GM23338 (cell line): ENCODE results near the gene FBXL17. TPM values are rescaled to one million over a fixed set of nuclear protein-coding genes. Genes with fewer than 3 reads are reported as not detected.

Experiments used
- ATAC-seq: fragments of 200-7000 bp; cut with Tn5 transposase; 3 replicates; pipeline ENCODE4 v1.9.1; 2020
- DNase-seq: peaks from one replicate; pipeline ENCODE4 v3.0.0-alpha.2; 2015; ENCODE audit warnings: low spot score
- H2AFZ ChIP-seq: fragments of 200-600 bp; sonication (generic); 2 replicates; pipeline ENCODE4 v1.8.0; 2016; ENCODE audit warnings: antibody characterized with exemption, mild to moderate bottlenecking, moderate library complexity
- H3F3A ChIP-seq: fragments of 200-600 bp; sonication (generic); replicated peaks from 2 replicates; pipeline ENCODE4 v1.8.0; 2017; ENCODE audit warnings: antibody characterized with exemption, mixed run types, low read depth
- H3K27ac ChIP-seq: fragments of 200-600 bp; sonication (generic); 2 replicates; pipeline ENCODE4 v1.6.1; 2016; ENCODE audit warnings: low read depth
- H3K27me3 ChIP-seq: fragments of 200-600 bp; sonication (generic); 2 replicates; pipeline ENCODE4 v1.8.0; 2016; ENCODE audit warnings: mild to moderate bottlenecking, mixed run types, moderate library complexity; ENCODE audit not compliant: insufficient read depth
- H3K36me3 ChIP-seq: fragments of 200-600 bp; sonication (generic); 2 replicates; pipeline ENCODE4 v1.8.0; 2016; ENCODE audit warnings: mild to moderate bottlenecking; ENCODE audit not compliant: insufficient read depth
- H3K4me1 ChIP-seq: fragments of 200-600 bp; sonication (generic); 2 replicates; pipeline ENCODE4 v1.8.0; 2016; ENCODE audit warnings: mild to moderate bottlenecking, moderate library complexity; ENCODE audit not compliant: insufficient read depth
- H3K4me2 ChIP-seq: fragments of 200-600 bp; sonication (generic); 2 replicates; pipeline ENCODE4 v1.7.1; 2017; ENCODE audit warnings: mixed run types
- H3K4me3 ChIP-seq: fragments of 200-600 bp; sonication (generic); 2 replicates; pipeline ENCODE4 v1.6.1; 2016; ENCODE audit warnings: mixed run types
- H3K79me2 ChIP-seq: fragments of 200-600 bp; sonication (generic); replicated peaks from 2 replicates; pipeline ENCODE4 v1.8.0; 2017; ENCODE audit warnings: mild to moderate bottlenecking; ENCODE audit not compliant: insufficient read depth
- H3K9me2 ChIP-seq: fragments of 200-600 bp; sonication (generic); 2 replicates; pipeline ENCODE4 v1.8.0; 2017; ENCODE audit not compliant: insufficient read depth
- H4K20me1 ChIP-seq: fragments of 200-600 bp; sonication (generic); replicated peaks from 2 replicates; pipeline ENCODE4 v1.8.0; 2017; ENCODE audit warnings: mild to moderate bottlenecking; ENCODE audit not compliant: insufficient read depth
- H3K27ac Mint-ChIP-seq: 2 replicates; pipeline ENCODE4 v1.8.0; 2020; ENCODE audit warnings: inconsistent platforms, mild to moderate bottlenecking, moderate library complexity, mixed read lengths
- H3K27me3 Mint-ChIP-seq: 3 replicates; pipeline ENCODE4 v1.8.0; 2022; ENCODE audit warnings: low read depth, mild to moderate bottlenecking, moderate library complexity, mixed read lengths, inconsistent platforms; ENCODE audit not compliant: insufficient read depth, poor library complexity
- H3K36me3 Mint-ChIP-seq: 3 replicates; pipeline ENCODE4 v1.8.0; 2021; ENCODE audit warnings: low read depth, mild to moderate bottlenecking, inconsistent platforms, moderate library complexity, mixed read lengths
- H3K4me1 Mint-ChIP-seq: 3 replicates; pipeline ENCODE4 v1.8.0; 2020; ENCODE audit warnings: mild to moderate bottlenecking, inconsistent platforms, mixed read lengths
- H3K4me3 Mint-ChIP-seq: 3 replicates; pipeline ENCODE4 v1.8.0; 2021; ENCODE audit warnings: moderate library complexity, mild to moderate bottlenecking, inconsistent platforms, mixed read lengths
- H3K9me3 Mint-ChIP-seq: 3 replicates; pipeline ENCODE4 v1.8.0; 2020; ENCODE audit warnings: moderate library complexity, mild to moderate bottlenecking, inconsistent platforms, mixed read lengths
- ETS1 ChIP-seq: IDR thresholded peaks from 2 replicates; pipeline ENCODE4 v1.6.1; 2016; ENCODE audit warnings: antibody characterized with exemption
- EZH2 ChIP-seq: fragments of 200-600 bp; sonication (generic); IDR thresholded peaks from one replicate; pipeline ENCODE4 v1.8.0; 2017; ENCODE audit warnings: antibody characterized with exemption, mild to moderate bottlenecking, low read depth; ENCODE audit not compliant: unreplicated experiment
- EZH2phosphoT487 ChIP-seq: fragments of 200-600 bp; sonication (generic); IDR thresholded peaks from one replicate; pipeline ENCODE4 v1.8.1; 2018; ENCODE audit warnings: antibody characterized with exemption; ENCODE audit not compliant: unreplicated experiment
- NANOG ChIP-seq: IDR thresholded peaks from 2 replicates; pipeline ENCODE4 v1.6.1; 2016; ENCODE audit warnings: antibody characterized with exemption, borderline replicate concordance
- POLR2AphosphoS5 ChIP-seq: IDR thresholded peaks from 2 replicates; pipeline ENCODE4 v1.6.1; 2016; ENCODE audit warnings: antibody characterized with exemption, low read depth
- REST ChIP-seq: IDR thresholded peaks from one replicate; pipeline ENCODE4 v1.6.1; 2018; ENCODE audit warnings: antibody characterized with exemption; ENCODE audit not compliant: unreplicated experiment
- STAT1 ChIP-seq: IDR thresholded peaks from one replicate; pipeline ENCODE4 v1.6.1; 2016; ENCODE audit warnings: antibody characterized with exemption; ENCODE audit not compliant: unreplicated experiment
- ZNF114 ChIP-seq: fragments of 250-450 bp; sonication (Bioruptor Pico); IDR thresholded peaks from 2 replicates; pipeline ENCODE4 v1.5.0; 2020; ENCODE audit warnings: mild to moderate bottlenecking, moderate library complexity
- ZNF331 ChIP-seq: fragments of 250-450 bp; sonication (Bioruptor Pico); IDR thresholded peaks from 2 replicates; pipeline ENCODE4 v1.5.0; 2020; ENCODE audit warnings: low read depth, mild to moderate bottlenecking, moderate library complexity
- ZNF462 ChIP-seq: fragments of 250-450 bp; sonication (Bioruptor Pico); IDR thresholded peaks from 2 replicates; pipeline ENCODE4 v1.5.0; 2020; ENCODE audit warnings: mild to moderate bottlenecking, moderate library complexity
- polyA plus RNA-seq: library from polyadenylated mRNA; unstranded; fragments of >200 nt; fragmentation: Nextera tagmentation; extraction: Ambion mirVana; gene quantifications from 2 replicates; pipeline ENCODE4 v1.2.1, GENCODE V29; 2016
- total RNA-seq: library from RNA; depleted of rRNA; stranded (reverse); fragments of >200 nt; shearing (Covaris generic); gene quantifications from 2 replicates; pipeline ENCODE4 v1.2.3, GENCODE V29; 2014

The FBXL17 gene
- total and polyA plus RNA-seq, 2 experiments from 2014 or later, result 2.0 to 2.7 TPM

- H3F3A ChIP-seq, result no peaks in the 10 kb centered on the region
- Mint-ChIP-seq H3K9me3 (no peaks in the 10 kb centered on the region), H3K27ac (no peak overlapping the region), H3K4me3 (no peak overlapping the region), H3K4me1 (peaks cover 24% of the 10 kb centered on the region), H3K36me3 (no peaks in the 10 kb centered on the region), H3K27me3 (peaks cover 3% of the 10 kb centered on the region)
- no peaks in the 10 kb centered on the region for H3K36me3 ChIP-seq
- no peaks in the 10 kb centered on the region for H3K9me2 ChIP-seq
- no peak overlapping the region for H3K4me3 ChIP-seq
- no peak for ATAC-seq
- no peaks in the 10 kb centered on the region for H4K20me1 ChIP-seq
- no peaks in the 10 kb centered on the region for H3K79me2 ChIP-seq
- no peak overlapping the region for H2AFZ ChIP-seq
- no peak for DNase-seq
- no peak for TF ChIP-seq STAT1
- TF ChIP-seq ETS1, result no peak
- no peak for TF ChIP-seq ZNF114
- no peaks in the 10 kb centered on the region for H3K27me3 ChIP-seq
- H3K4me1 ChIP-seq, result peaks cover 39% of the 10 kb centered on the region
- no peak overlapping the region for H3K4me2 ChIP-seq
- H3K27ac ChIP-seq, result no peak overlapping the region
Measured at GRCh38 chr5:107969847-107970246, 412.1 kb downstream of the FBXL17 start.

- Mint-ChIP-seq H3K4me3 (no peak overlapping the region), H3K4me1 (peaks cover 20% of the 10 kb centered on the region), H3K27ac (no peak overlapping the region), H3K27me3 (peaks cover 3% of the 10 kb centered on the region), H3K36me3 (no peaks in the 10 kb centered on the region), H3K9me3 (no peaks in the 10 kb centered on the region)
- Histone ChIP-seq H3K36me3 (no peaks in the 10 kb centered on the region), H3K4me2 (no peak overlapping the region), H3K4me1 (peaks cover 32% of the 10 kb centered on the region), H2AFZ (no peak overlapping the region), H4K20me1 (no peaks in the 10 kb centered on the region), H3F3A (no peaks in the 10 kb centered on the region), H3K9me2 (no peaks in the 10 kb centered on the region), H3K27me3 (no peaks in the 10 kb centered on the region), H3K79me2 (no peaks in the 10 kb centered on the region), H3K27ac (no peak overlapping the region), H3K4me3 (no peak overlapping the region)
- DNase-seq, result no peak
- no peak for ATAC-seq
- TF ChIP-seq EZH2phosphoT487 (no peak), ETS1 (no peak), ZNF331 (no peak), ZNF462 (no peak), EZH2 (no peak), REST (no peak), STAT1 (no peak), POLR2AphosphoS5 (no peak), ZNF114 (no peak), NANOG (no peak)
Measured at GRCh38 chr5:107968998-107969397, 412.9 kb downstream of the FBXL17 start.
